Stomach (tissue), 4 donors: Measurements from ENCODE around the gene STAT5A.

Experiments used
- CTCF ChIP-seq, 7 experiments: fragments of 450-650 bp in 4 of 7; fragments of 200-600 bp in 3 of 7; sonication (generic) in 3 of 7; IDR thresholded peaks; one replicate each; pipeline ENCODE4 v1.5.1; 2016 to 2019; ENCODE audit warnings: antibody characterized with exemption in 7 of 7, control low read depth in 2 of 7, mild to moderate bottlenecking in 1 of 7
- EP300 ChIP-seq: sonication (generic); formaldehyde crosslinking; IDR thresholded peaks from one replicate; pipeline ENCODE4 v1.6.1; 2017; ENCODE audit warnings: antibody characterized with exemption

DNA sequence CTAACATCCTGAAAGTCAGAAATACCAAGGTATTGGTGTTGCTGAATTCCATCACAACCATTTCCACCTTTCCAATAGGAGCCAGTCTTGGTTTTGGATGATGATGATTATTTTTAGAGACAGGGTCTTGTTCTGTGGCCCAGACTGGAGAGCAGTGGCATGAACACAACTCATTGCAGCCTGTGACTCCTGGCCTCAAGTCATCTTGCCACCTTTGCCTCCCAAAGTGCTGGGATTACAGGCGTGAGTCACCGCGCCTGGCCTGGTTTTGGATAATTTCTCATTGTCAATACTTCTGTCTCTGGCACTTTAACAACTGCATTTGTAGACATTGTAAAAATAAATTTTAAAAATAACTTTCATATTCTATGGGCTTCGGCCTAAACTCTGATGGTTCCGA lies 34.7 kb upstream of the STAT5A start:
- TF ChIP-seq EP300 (no peak), CTCF (IDR thresholded peaks at IDR 0.05) (no peak)
